ENCODE results near the gene GPSM1. TPM values are rescaled to one million over a fixed set of nuclear protein-coding genes. Genes with fewer than 3 reads are reported as not detected.

The GPSM1 gene
- total RNA-seq, 1 donor from 2014 or later = 82.2 TPM

- Mint-ChIP-seq H3K27ac (peak overlapping the region; percentile 92), H3K4me3 (ENCODE audit: low read depth) (no peak overlapping the region), H3K36me3 (ENCODE audit: insufficient read depth) (no peaks in the 10 kb centered on the region), H3K27me3 (no peaks in the 10 kb centered on the region), H3K4me1 (ENCODE audit: low read depth) (no peaks in the 10 kb centered on the region), H3K9me3 (ENCODE audit: low read depth) (no peaks in the 10 kb centered on the region)
- TF ChIP-seq CTCF (IDR thresholded peaks at IDR 0.05; ENCODE audit: unreplicated experiment) = no peak
- DNase-seq (ENCODE audit: low spot score, unreplicated experiment) = no peak
These were observed 35.1 kb downstream of the GPSM1 start for GRCh38 chr9:136362450-136362784.

- H3K4me1 Mint-ChIP-seq (ENCODE audit: low read depth) = no peaks in the 10 kb centered on the region
- H3K27me3 Mint-ChIP-seq = no peaks in the 10 kb centered on the region
- DNase-seq (ENCODE audit: low spot score, unreplicated experiment) = peak; percentile 90
- H3K27ac Mint-ChIP-seq = peak within 1 kb of the TSS; percentile 92
- peak within 1 kb of the TSS; percentile 82 for H3K4me3 Mint-ChIP-seq (ENCODE audit: low read depth)
- no peaks in the 10 kb centered on the region for H3K36me3 Mint-ChIP-seq (ENCODE audit: insufficient read depth)
- TF ChIP-seq CTCF (IDR thresholded peaks at IDR 0.05; ENCODE audit: unreplicated experiment) = peak; percentile 98
- no peaks in the 10 kb centered on the region for H3K9me3 Mint-ChIP-seq (ENCODE audit: low read depth)
These were observed 36.0 kb downstream of the GPSM1 start, which contains the start of gene DNLZ for GRCh38 chr9:136363106-136363948. DNLZ (minus strand) TSS chr9:136363744; CDS start chr9:136363714, 30 bp downstream.

- Mint-ChIP-seq H3K4me3 (ENCODE audit: low read depth) (peak overlapping the region; percentile 42), H3K9me3 (ENCODE audit: low read depth) (no peaks in the 10 kb centered on the region), H3K4me1 (ENCODE audit: low read depth) (no peaks in the 10 kb centered on the region), H3K27me3 (no peaks in the 10 kb centered on the region), H3K36me3 (ENCODE audit: insufficient read depth) (no peaks in the 10 kb centered on the region), H3K27ac (no peak overlapping the region)
- no peak for TF ChIP-seq CTCF (IDR thresholded peaks at IDR 0.05; ENCODE audit: unreplicated experiment)
- DNase-seq (ENCODE audit: low spot score, unreplicated experiment) = no peak
These were observed 36.8 kb downstream of the GPSM1 start for GRCh38 chr9:136363949-136364748.

- Mint-ChIP-seq H3K4me1 (ENCODE audit: low read depth) (no peaks in the 10 kb centered on the region), H3K27me3 (no peaks in the 10 kb centered on the region), H3K4me3 (ENCODE audit: low read depth) (no peak overlapping the region), H3K9me3 (ENCODE audit: low read depth) (no peaks in the 10 kb centered on the region), H3K27ac (no peak overlapping the region), H3K36me3 (ENCODE audit: insufficient read depth) (no peaks in the 10 kb centered on the region)
- no peak for TF ChIP-seq CTCF (IDR thresholded peaks at IDR 0.05; ENCODE audit: unreplicated experiment)
- no peak for DNase-seq (ENCODE audit: low spot score, unreplicated experiment)
These were observed 37.8 kb downstream of the GPSM1 start for GRCh38 chr9:136364942-136365774.

- no peaks in the 10 kb centered on the region for H3K27me3 Mint-ChIP-seq
- H3K27ac Mint-ChIP-seq = no peak overlapping the region
- no peaks in the 10 kb centered on the region for H3K36me3 Mint-ChIP-seq (ENCODE audit: insufficient read depth)
- no peaks in the 10 kb centered on the region for H3K9me3 Mint-ChIP-seq (ENCODE audit: low read depth)
- no peaks in the 10 kb centered on the region for H3K4me1 Mint-ChIP-seq (ENCODE audit: low read depth)
- DNase-seq (ENCODE audit: low spot score, unreplicated experiment) = no peak
- H3K4me3 Mint-ChIP-seq (ENCODE audit: low read depth) = no peak overlapping the region
- no peak for TF ChIP-seq CTCF (IDR thresholded peaks at IDR 0.05; ENCODE audit: unreplicated experiment)
These were observed 38.5 kb downstream of the GPSM1 start for GRCh38 chr9:136365775-136366222.

Measured in progenitor cell of endocrine pancreas (in vitro differentiated cells).